ENCODE results near the gene ZNF283.

ZNF283 gene

DNA sequence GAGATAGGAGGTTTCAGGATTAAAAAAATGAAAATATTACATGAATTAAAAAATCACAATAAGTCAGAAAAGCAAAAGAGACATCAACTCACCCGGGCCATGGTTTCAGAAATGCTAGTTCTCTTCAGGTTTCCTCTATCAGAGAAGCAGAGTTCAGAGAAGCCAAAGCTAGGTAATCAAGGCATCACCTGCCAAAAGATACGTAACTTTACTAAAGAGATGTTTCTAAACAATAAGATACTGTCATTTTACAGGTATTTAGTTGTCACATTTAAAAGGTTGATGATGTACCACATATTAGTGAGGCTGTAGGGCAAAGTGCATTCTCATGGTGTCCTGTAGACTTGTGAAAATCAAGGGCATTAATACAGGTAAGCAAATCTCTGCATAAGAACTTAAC lies 56.7 kb downstream of the ZNF283 start, which contains the start of gene ZNF404:
Gene ZNF404 (minus strand): TSS at position 101 of the 400 bp plus-strand sequence.
- H3K9me3 ChIP-seq (ENCODE audit: control insufficient read depth, insufficient read depth, low read length): peaks cover 8% of the 10 kb centered on the region
- no peak within 1 kb of the TSS for H3K4me3 ChIP-seq (ENCODE audit: low read depth, low read length)
- H3K4me1 ChIP-seq (ENCODE audit: control insufficient read depth, insufficient read depth, low read length): no peaks in the 10 kb centered on the region
- H3K9ac ChIP-seq (ENCODE audit: low read depth, low read length): no peak within 1 kb of the TSS
- no peaks in the 10 kb centered on the region for H3K36me3 ChIP-seq (ENCODE audit: control insufficient read depth, insufficient read depth, low read length)
- no peaks in the 10 kb centered on the region for H3K27me3 ChIP-seq (ENCODE audit: control insufficient read depth, insufficient read depth, low read length)

DNA sequence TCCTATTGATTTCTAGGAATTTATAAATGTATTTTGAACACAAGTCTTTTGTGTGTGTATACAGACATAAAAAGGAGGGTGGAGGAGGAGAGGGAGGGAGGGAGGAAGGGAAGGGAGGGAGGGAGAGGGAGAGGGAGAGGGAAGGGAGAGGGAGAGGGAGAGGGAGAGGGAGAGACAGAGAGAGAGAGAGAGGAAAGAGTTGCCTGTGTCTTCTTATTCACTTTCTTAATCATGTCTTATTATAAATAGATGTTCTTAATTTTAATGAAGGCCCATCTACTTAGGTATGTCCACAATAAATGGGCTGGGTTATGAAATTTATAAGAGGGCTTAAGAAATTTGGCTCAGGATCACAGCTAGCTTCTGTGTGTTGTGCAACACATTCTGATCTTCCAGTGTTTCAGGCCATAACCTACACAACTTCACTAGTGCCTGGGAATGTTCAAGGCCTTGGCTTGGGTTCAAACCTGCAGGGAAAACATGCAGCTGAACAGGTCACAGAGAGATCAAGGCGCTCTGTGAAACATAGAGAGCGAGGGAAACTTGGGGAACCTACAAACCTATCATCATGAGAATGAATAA lies 68.7 kb downstream of the ZNF283 start:
- no peak overlapping the region for H3K9ac ChIP-seq (ENCODE audit: low read depth, low read length)
- H3K4me1 ChIP-seq (ENCODE audit: control insufficient read depth, insufficient read depth, low read length): no peaks in the 10 kb centered on the region
- H3K27me3 ChIP-seq (ENCODE audit: control insufficient read depth, insufficient read depth, low read length): no peaks in the 10 kb centered on the region
- H3K9me3 ChIP-seq (ENCODE audit: control insufficient read depth, insufficient read depth, low read length): peaks cover 3% of the 10 kb centered on the region
- H3K36me3 ChIP-seq (ENCODE audit: control insufficient read depth, insufficient read depth, low read length): no peaks in the 10 kb centered on the region
- no peak overlapping the region for H3K4me3 ChIP-seq (ENCODE audit: low read depth, low read length)

Data from iPS-15b (cell line).